SK-N-DZ (cell line): Measurements from ENCODE around the gene CYBRD1. TPM values are rescaled to one million over a fixed set of nuclear protein-coding genes. Genes with fewer than 3 reads are reported as not detected.
"Not testable (repeated sequence)": the region's sequence is repeated elsewhere in the genome, so short reads cannot be mapped to it uniquely, and the experiment has no call there.

Source experiments
- DNase-seq: peaks from one replicate; pipeline ENCODE4 v3.0.0-alpha.2; 2015; ENCODE audit warnings: low spot score
- polyA plus RNA-seq, 2 experiments: library from polyadenylated mRNA; depleted of rRNA; stranded (reverse); fragments of >200 nt; gene quantifications; 2 replicates each; pipeline ENCODE4 v1.2.3, GENCODE V29; 2014

CYBRD1 gene, protein sequence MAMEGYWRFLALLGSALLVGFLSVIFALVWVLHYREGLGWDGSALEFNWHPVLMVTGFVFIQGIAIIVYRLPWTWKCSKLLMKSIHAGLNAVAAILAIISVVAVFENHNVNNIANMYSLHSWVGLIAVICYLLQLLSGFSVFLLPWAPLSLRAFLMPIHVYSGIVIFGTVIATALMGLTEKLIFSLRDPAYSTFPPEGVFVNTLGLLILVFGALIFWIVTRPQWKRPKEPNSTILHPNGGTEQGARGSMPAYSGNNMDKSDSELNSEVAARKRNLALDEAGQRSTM
- polyA plus RNA-seq (2014; cell fraction: cytosol; rRNA removed): 0.13 and 0.70 TPM in 2 replicates
- polyA plus RNA-seq (2014; cell fraction: nucleus; rRNA removed): 0.21 and 0.30 TPM in 2 replicates

DNA sequence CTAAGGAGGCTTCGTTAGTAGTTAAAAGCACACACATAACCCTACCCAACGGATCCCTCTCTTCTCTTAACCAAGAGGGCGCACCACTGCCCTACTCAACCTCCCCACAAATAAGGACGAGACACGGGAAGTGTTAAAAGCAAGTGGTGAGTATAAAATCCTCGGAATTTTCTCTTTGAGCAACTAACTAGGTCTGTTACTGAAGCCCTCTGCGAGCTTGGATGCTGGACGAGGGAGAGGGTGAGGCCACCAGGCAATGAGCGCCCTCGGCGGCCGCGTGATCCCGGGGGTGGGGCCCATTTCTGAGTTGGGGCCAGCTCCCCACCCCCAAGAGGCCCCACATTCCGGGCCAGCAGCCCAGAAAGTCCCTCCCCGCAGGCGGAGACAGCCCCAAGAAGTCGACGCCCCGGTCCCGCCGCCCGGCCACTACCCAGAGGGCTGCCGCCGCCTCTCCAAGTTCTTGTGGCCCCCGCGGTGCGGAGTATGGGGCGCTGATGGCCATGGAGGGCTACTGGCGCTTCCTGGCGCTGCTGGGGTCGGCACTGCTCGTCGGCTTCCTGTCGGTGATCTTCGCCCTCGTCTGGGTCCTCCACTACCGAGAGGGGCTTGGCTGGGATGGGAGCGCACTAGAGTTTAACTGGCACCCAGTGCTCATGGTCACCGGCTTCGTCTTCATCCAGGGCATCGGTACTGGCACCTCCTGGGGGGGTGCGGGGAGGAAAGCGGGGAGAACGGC is at the start of gene CYBRD1:
Gene CYBRD1 (plus strand): TSS at position 423 of the 736 bp plus-strand sequence. CDS start 72 bp downstream, at position 495.
- DNase-seq: no peak

DNA sequence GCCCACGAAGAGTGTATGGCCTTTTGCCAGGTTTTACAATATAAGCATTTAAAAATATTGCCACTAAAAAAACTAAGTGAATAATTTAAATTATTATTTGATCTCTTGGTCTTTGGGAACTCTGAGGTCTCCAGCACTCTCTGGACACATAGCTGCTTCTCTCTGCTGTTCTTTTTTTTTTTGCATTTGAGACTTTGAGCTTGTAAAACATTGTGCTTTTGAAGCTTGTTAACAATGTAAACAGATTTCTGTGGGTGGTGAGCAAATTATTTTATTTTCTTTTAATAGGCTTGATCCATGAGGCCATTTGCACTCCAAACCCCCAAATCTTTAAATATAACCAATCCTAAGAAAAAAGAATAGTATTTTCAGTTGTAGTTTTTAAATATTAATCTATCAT is 46.3 kb upstream of the CYBRD1 start:
- no peak for DNase-seq

DNA sequence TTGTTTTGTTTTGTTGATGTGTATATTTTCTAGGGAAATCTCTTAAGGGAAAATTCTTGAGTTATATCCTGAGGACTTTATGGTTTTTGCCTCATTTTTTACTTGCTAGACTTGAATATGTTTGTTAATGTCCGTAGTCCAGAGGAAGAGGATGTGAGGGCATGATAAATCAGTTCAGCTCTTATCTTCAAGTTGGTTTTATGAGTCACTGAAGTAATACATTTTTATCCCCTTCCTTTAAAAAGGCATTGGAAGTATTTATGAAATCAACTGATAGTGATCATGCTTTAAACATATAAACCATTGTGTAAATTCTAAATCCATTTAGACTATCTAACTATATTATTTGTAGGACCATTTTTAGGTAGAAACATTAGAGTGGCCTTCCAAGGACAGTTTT is 43.9 kb upstream of the CYBRD1 start:
- no peak for DNase-seq

DNA sequence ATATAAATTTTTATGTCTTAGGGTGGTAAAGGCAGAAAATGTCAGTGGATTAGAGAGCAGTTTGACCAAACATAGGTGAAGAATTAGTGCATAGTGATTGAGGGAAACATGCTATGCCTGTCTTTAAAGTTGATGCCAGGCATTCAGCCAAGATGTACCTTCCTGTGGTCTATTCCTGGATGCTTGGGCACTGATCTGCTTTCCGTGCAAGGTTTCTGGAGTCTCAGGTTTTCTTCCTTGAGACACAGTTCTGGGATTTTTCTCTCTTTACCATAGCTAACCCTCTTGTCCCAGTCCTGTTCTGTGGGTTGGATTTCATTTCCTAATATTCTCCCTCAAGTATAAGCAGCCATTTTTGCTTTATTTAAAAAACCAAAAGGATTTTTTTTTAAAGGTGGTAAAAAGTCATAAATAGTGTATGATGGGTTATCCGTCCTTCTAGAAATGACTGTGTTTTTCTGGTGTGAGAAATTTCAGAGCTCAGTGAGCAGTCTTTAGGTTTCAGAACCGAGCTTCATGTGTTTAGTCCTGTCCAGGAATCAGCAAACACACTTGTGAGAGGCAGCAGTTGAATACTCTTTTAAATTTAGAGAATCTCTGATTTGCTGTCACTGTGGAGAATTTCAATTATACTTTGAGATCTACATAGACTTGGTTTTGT is 43.0 kb upstream of the CYBRD1 start:
- DNase-seq: no peak

DNA sequence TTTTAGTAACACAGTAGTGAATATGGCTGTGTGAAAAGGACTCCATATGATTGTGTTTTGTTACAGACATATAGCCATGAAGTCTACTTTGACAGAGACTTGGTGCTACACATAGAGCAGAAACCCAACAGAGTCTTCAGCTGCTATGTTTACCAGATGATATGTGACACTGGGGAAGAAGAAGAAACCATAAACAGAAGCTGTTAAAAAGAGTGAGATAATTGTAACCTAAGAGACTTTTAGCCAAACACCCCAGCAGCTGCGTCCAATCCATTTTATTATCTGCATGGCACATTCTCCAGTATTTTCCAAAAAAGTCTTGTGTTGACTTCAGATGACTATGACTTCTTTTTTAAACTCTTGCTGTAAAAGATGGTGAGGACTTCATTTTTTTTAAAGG is 41.4 kb upstream of the CYBRD1 start:
- no peak for DNase-seq

DNA sequence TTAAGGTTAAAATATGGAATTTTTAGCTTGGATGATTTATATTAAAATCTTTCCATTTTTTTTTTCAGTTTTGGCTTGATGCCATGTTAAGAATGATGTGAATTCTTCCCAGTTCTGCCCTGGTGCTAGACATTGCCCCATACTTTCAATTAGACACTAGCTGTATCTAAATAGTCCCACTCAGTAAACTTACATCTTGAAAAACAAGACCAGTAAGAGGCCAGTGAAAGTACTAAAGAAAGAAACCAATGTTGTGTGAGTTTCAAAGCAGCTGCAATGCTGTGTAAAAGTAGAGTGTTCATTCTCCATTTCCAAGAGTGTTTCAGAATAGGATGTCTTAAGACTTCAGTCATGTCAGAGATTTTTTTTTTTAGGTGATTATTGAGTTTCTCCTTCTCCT is 40.0 kb upstream of the CYBRD1 start:
- DNase-seq: no peak

DNA sequence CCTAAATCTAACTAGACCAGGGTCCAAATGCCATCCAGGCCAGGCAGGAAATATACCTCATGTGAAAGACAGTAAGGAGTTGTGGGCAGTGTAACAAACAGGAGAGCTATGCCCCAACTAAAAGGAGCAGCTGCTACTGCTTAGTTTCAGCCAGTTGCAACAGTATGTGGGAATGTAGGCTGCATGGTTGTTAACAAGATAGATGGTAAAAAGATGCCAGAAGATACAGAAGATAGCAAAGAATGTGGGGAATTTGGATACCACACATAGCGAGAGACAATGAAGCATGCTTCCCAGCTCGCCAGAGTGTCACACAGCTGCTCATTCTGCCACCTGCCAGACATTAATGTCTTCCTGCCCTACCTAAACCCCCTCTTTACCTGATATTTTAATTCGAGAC is 39.4 kb upstream of the CYBRD1 start:
- DNase-seq: no peak

DNA sequence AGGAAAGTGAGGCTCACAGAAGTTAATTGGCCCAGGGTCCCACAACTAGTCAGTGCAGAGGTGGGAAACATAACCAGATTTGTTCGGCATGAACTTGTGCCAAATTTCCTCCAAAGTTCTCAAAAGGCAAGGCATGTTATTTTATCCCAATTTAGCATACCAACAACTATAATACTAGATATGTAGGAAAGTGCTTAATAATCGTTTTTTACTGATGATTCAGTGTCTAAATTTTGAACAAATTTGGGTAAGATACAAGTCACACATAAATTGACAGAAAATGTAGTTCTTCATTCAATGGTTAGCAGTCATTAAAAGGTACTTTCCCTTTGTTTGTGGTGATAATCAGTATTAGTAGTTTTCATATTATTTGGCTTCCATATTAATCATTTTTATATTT is 38.5 kb upstream of the CYBRD1 start:
- DNase-seq: no peak

DNA sequence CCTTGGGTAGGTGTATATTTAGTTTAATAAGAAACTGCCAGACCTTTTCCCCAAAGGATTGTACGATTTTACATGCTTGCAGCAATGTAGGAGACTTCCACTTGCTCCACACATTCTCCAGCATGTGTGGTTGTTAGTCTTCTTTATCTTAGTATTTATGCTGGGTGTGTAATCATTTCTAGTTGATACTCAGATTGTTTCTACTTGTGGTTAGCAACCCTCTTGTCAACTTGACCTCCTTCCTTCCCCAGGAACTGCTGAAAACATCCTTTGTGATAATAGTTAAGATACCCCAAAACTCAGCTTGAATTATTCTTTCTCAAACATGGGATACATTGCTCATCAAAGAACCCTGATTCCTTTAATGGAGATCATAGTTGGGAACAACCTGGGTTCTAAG is 37.2 kb upstream of the CYBRD1 start:
- DNase-seq: no peak

DNA sequence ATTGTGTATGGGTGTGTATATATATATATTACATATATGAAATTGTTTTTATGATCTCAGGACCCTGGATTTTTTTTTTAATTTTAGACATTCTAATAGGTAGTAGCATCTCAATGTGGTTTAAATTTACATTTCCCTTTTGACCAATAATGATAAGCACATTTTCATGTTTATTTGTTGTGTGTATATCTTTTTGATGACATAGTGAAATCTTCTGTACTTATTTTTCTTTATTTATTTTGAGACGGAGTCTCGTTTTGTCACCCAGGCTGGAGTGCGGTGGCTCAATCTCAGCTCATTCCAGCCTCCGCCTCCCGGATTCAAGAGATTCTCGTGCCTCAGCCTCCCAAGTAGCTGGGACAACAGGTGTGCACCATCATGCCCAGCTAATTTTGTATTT is 35.1 kb upstream of the CYBRD1 start:
- DNase-seq: no peak

DNA sequence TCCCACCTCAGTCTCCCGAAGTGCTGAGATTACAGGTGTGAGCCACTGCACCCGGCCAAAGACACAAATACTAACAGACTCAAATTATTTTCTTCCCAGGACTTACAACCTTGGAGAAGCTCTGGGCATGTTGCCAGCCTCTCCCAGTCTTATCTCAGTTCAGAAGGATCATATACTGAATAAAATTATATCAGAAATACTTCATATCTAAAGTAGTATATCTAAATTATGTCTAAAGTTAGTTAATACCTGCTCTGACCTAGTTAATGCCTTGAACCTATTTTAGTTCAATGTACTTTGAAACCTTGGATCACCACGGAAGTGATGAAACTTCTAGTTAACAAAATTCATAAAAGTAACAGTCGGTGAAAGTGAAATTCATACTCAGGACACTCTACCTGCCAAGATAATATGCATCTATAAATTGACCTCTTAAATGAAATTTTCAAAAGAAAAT is 34.4 kb upstream of the CYBRD1 start:
- DNase-seq: no peak

DNA sequence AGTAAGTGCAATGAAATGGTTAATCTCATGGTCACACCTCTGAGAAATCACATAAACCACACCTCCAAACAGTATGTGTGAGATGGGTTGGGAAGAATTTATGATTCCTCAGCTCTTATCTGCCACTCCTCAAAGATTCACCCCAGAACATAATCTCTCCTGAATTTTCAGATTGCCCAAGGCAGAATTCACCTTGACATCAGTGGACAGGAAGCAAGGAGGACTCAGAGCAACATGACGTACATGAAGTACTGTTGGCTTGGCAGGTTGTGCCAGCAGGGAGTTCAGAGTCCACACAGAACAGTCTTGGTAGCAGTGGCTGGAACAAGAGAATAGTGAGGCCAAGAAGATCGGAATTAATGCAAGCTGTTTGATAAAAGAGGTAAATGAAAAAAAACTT is 31.7 kb upstream of the CYBRD1 start:
- DNase-seq: no peak

DNA sequence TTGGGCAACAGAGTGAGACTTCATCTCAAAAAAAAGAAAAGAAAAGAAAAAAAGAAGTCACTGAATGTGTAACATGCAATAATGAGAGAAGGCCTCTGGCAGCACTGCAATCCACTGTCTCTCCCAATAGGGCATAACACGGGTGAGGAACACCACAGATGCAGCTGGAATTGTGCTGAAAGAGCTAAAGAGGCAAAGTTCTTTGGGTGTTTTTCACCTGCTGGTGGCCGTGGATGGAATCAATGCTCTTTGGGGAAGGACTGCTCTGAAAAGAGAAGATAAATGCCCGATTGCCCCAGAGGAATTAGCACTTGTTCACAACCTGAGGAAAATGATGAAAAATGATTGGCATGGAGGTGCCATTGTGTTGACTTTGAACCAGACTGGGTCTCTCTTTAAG is 31.0 kb upstream of the CYBRD1 start:
- no peak for DNase-seq

DNA sequence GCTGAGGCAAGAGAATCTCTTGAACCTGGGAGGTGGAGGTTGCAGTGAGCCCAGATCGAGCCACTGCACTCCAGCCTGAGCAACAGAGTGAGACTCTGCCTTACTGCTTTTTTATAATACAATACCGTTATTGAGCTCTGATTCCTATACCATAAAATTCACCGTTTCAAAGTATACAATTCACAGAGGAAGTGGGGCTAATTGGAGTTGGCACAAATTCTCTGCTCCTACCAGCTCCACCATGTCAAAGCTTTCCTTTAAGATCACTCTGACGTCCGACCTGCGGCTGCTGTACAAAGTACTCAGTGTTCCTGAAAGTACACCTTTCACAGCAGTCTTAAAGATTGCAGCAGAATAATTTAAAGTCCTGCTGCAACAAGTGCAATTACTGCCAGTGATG is 29.6 kb upstream of the CYBRD1 start:
- DNase-seq: no peak

DNA sequence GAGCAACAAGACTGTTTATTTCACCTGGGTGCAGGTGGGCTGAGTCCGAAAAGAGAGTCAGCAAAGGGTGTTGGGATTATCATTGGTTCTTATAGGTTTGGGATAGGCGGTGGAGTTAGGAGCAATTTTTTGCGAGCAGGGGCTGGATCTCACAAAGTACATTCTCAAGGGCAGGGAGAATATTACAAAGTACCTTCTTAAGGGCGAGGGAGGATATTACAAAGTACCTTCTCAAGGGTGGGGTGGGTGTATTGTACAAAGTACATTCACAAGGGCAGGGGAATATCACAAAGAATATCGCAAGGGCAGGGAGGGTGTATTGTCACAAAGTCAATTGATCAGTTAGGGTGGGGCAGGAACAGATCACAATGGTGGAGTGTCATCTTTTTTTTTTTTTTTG is 24.6 kb upstream of the CYBRD1 start:
- DNase-seq: not testable (repeated sequence)

DNA sequence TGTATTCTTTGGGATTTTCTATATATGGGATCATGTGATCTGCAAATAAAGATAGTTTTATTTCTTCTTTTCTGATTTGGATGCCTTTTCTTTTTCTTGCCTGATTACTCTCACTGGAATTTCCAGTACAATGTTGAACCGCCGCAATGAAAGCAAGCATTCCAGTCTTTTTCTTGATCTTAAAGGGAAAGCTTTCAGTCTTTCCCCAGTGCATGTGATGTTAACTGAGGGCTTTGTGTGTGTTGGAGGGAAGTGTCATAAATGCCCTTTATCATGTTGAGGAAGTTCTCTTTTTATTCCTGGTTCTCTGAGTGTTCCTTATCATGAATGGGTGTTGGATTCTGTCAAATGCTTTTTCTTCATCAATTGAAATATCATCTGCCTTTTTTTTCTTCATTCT is 16.9 kb upstream of the CYBRD1 start:
- DNase-seq: no peak

DNA sequence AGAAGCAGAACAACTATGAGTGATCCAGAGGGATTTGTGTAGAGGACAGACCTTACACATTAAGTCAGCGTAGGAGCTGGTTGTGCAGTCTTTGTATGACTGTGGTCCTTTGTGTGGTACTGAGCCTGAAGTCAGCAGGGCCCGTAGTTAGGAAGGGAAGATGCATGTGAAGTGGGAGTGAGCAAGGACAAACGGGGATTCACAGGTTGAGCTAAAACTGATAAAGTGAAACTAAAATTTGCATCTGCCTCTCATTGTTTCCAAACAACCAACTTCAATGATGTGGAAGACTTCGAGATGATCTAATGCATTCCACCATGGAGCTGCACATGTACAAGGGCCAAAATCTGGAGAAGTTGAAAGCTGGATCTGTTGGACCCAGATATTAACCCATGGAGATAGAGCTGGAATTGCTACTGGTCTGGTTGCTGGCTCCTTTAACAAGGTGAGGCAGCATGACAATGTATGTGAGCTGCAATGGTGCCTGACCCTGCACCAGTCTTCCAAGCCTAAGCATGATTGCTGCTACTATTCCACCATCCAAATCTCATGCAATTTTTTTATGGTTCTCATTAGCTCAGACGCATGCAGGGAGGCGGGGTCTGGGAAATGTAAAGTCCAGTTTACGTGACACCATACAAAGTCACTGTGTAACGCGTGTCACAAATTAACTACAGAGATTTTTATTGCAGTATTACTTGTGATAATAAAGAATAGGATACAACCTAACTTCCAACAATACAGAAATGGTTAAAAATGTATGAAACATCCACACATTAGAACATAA is 12.1 kb upstream of the CYBRD1 start:
- DNase-seq: no peak

DNA sequence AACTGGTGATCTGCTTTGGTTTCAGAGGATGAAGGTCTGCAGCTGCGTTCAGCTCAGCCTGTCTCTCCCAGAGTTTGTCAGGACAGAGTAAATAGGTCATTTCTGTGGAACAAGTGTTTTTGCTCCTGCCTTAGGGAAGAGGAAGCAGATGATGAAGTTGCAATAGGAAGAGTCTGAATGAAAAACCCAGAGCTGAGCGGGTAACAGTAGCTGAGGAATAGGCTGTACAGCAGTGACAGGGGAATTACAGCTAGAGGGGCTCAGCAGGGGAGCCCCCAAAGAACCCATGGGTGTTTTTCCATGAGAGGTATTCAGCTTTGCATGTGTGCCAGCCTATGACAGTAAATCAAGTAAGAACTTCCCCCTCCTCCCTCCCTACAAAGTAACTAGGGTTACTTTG is 10.3 kb upstream of the CYBRD1 start:
- DNase-seq: no peak

DNA sequence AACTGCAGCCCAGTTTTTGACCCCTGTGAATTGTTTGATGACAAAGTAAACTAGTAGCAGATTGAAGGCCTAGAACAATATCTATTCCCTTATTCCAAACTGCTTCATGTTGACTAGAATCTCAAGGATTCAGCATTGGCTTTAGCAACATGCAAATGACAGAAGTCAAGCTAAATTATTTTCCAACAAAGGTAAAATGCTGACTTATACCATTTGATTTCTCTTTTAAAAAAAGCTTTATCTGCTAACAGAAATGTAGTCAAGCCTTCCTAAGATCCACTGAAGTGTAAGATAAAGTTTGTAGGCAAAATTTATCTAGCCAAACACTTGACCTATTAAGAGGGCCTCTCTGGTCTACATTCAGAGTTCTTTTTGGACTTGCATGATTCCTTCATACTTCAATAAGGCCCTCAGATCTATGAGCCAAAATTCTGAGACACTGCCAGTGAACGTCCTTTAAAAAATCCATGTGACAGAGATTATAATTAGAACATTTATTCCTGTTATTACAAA is 9.5 kb upstream of the CYBRD1 start:
- no peak for DNase-seq

DNA sequence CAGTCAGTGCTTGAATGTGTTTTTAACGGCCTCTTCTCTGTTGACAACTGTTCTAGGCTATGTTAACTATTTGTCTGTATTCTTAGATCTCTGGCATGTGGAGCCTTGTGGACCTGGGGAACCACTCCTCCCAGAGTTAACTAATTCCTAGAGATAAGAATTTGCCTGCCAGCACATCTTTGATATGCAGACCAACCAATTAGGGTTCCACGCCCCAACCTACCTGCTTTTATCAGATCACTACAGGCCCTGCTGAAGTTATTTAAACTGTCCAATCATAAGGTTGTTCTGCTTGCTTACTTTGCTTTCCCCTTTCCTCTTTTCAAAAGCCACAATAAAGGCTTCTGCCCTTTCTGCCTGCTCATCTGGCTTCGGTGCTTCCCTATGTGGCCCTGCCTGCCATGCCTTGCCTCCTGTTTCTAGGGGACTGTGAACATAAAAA is 8.5 kb upstream of the CYBRD1 start:
- DNase-seq: no peak

DNA sequence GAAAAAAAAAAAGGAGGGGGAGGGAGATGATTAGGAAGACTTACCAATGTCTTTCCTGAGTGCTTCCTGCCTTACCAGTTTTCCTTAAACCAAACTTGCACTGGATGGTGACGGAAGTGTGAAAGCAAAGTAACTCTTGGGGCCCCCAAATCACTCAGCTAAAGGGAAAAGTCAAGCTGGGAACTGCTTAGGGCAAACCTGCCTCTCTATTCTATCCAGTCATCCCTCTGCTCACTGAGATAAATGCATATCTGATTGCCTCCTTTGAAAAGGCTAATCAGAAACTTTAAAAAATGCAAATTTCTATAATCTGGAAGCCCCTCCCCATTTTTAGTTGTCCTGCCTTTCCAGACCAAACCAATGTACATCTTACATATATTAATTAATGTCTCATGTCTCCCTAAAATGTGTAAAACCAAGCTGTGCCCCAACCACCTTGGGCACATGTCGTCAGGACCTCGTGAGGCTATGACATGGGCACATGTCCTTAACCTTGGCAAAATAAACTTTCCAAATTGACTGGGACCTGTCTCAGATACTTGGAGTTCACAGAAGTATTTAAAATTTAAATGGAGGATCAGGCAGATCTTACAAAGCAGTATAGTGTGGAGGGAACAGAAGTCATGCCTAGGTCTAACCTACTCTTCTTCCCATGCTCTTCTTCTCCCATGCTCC is 7.2 kb upstream of the CYBRD1 start:
- no peak for DNase-seq
